Activated gamma-delta T cell (primary cell): ENCODE results near the gene LIPJ.

Experiments
- DNase-seq: peaks from one replicate; lab custom pipeline; 2025; lab: John Stamatoyannopoulos, UW
- total RNA-seq, 2 donors: gene quantifications; one replicate each; lab custom pipeline; 2026; lab: John Stamatoyannopoulos, UW

LIPJ gene
- 0.31 to 0.52 reads per million in 2 donors for total RNA-seq

GRCh38 chr10:88586462-88586861 is at the start of gene LIPJ:
LIPJ (plus strand) TSS chr10:88586762; CDS start chr10:88590688, 3,926 bp downstream.
- DNase-seq, result no peak

- no peak for DNase-seq
These were observed 49.2 kb upstream of the LIPJ start for GRCh38 chr10:88537322-88537721.

- DNase-seq, result no peak
These were observed 48.5 kb upstream of the LIPJ start for GRCh38 chr10:88538048-88538447.

GRCh38 chr10:88540351-88540750 is 46.2 kb upstream of the LIPJ start:
- DNase-seq, result no peak

GRCh38 chr10:88541116-88541626 is 45.4 kb upstream of the LIPJ start:
- no peak for DNase-seq

GRCh38 chr10:88542522-88542921 is 44.0 kb upstream of the LIPJ start:
- DNase-seq, result no peak

- DNase-seq, result no peak
These were observed 42.3 kb upstream of the LIPJ start for GRCh38 chr10:88544140-88544870.

- no peak for DNase-seq
These were observed 41.2 kb upstream of the LIPJ start for GRCh38 chr10:88545359-88545758.

- DNase-seq, result no peak
These were observed 40.1 kb upstream of the LIPJ start for GRCh38 chr10:88546497-88546896.

GRCh38 chr10:88551246-88551645 is 35.3 kb upstream of the LIPJ start:
- DNase-seq, result no peak

- DNase-seq, result no peak
These were observed 33.3 kb upstream of the LIPJ start for GRCh38 chr10:88553116-88553752.

- no peak for DNase-seq
These were observed 31.2 kb upstream of the LIPJ start for GRCh38 chr10:88555190-88555908.

- no peak for DNase-seq
These were observed 29.3 kb upstream of the LIPJ start for GRCh38 chr10:88557256-88557655.

GRCh38 chr10:88557658-88558057 is 28.9 kb upstream of the LIPJ start:
- no peak for DNase-seq

- DNase-seq, result no peak
These were observed 24.4 kb upstream of the LIPJ start for GRCh38 chr10:88562152-88562551.

- DNase-seq, result no peak
These were observed 21.5 kb upstream of the LIPJ start for GRCh38 chr10:88565072-88565471.

GRCh38 chr10:88582411-88582805 is 4.2 kb upstream of the LIPJ start:
- no peak for DNase-seq

GRCh38 chr10:88582806-88583583 is 3.6 kb upstream of the LIPJ start, which contains the start of gene RNLS:
RNLS (minus strand) TSS chr10:88583318.
- peak; percentile 41 for DNase-seq

GRCh38 chr10:88583584-88583957 is 3.0 kb upstream of the LIPJ start:
- no peak for DNase-seq

- DNase-seq, result no peak
These were observed 5.8 kb downstream of the LIPJ start for GRCh38 chr10:88592381-88592780.

GRCh38 chr10:88592906-88593305 is 6.3 kb downstream of the LIPJ start:
- no peak for DNase-seq

GRCh38 chr10:88594482-88594881 is 7.9 kb downstream of the LIPJ start:
- no peak for DNase-seq
